HFF-Myc (cell line): ENCODE data around the gene ZCCHC14.

Experiments
- DNase-seq: peaks from one replicate; pipeline ENCODE4 v3.0.0-alpha.2; 2011; ENCODE audit warnings: low read depth; ENCODE audit errors: extremely low read depth
- H3K4me3 ChIP-seq: replicated peaks from 2 replicates; pipeline ENCODE4 v1.5.1; 2011; ENCODE audit warnings: low read depth, mild to moderate bottlenecking, control low read depth, low read length
- TF ChIP-seq, protein P1 (sequence below): IDR thresholded peaks from 2 replicates; pipeline ENCODE4 v1.5.1; 2012; ENCODE audit warnings: mild to moderate bottlenecking, low read depth, low read length, control low read depth; ENCODE audit errors: missing control alignments

Gene ZCCHC14

DNA sequence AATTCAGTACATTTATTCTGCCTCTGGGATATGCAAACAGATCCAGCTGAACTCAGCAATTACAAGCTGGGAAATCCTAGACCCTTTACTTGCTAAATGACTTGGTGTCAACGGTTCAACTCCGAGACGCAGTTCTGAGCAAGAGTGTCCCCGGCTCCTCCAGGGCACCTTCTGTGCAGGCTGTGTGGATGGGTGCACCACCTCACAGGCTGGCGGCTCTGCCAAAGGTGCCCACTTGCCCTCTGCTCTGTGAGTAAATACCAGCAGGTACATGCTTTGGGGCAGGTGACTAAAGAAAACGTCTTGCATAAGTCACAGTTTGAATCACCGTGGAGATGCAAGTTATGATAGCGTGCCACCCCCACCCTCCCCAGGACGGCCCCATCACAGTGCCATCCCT lies 77.4 kb downstream of the ZCCHC14 start:
- no peak for DNase-seq
- TF ChIP-seq, protein P1, sequence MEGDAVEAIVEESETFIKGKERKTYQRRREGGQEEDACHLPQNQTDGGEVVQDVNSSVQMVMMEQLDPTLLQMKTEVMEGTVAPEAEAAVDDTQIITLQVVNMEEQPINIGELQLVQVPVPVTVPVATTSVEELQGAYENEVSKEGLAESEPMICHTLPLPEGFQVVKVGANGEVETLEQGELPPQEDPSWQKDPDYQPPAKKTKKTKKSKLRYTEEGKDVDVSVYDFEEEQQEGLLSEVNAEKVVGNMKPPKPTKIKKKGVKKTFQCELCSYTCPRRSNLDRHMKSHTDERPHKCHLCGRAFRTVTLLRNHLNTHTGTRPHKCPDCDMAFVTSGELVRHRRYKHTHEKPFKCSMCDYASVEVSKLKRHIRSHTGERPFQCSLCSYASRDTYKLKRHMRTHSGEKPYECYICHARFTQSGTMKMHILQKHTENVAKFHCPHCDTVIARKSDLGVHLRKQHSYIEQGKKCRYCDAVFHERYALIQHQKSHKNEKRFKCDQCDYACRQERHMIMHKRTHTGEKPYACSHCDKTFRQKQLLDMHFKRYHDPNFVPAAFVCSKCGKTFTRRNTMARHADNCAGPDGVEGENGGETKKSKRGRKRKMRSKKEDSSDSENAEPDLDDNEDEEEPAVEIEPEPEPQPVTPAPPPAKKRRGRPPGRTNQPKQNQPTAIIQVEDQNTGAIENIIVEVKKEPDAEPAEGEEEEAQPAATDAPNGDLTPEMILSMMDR = no peak

DNA sequence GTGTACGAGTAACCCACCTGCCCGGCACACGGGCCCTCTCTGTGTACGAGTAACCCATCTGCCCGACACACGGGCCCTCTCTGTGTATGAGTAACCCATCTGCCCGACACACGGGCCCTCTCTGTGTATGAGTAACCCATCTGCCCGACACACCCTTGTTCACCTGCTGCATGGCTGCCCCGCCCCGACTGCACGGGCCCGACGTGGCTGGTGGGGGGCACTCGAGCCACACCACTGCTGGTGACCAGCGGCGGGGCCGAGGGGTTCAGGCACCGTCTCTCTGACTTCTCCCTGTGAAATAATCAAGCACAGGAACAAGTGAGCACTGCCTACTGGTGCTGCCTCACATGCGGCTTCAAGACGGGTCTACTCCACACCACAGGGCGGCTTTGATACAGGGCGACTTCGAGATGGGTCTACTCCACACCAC lies 78.6 kb downstream of the ZCCHC14 start:
- H3K4me3 ChIP-seq = no peak overlapping the region
- TF ChIP-seq, protein P1 = no peak
- no peak for DNase-seq

More for the DNA sequence above, 77.4 kb downstream of the ZCCHC14 start:
- no peak overlapping the region for H3K4me3 ChIP-seq

DNA sequence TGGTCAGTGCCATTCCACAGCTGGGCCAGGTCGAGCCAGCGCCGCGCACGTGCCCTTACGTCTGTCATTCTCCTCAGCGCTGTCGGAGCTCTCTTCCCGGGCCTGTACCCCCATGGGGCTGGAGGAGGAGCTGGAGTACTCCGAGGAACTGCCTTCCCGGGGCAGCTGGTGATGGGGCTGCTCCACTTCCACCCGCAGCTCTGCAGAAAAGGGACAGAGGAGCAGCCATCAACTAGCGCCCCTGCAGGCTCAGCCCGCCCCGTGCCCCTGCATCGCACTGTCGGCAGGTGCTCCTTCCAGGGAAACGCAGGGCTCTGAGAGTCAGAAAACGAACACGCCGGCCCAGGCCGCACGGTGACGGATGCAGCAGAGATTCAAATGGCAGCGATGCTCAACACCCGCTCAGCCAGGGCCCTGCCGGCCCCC lies 79.8 kb downstream of the ZCCHC14 start:
- TF ChIP-seq, protein P1 = no peak
- H3K4me3 ChIP-seq = no peak overlapping the region
- no peak for DNase-seq

DNA sequence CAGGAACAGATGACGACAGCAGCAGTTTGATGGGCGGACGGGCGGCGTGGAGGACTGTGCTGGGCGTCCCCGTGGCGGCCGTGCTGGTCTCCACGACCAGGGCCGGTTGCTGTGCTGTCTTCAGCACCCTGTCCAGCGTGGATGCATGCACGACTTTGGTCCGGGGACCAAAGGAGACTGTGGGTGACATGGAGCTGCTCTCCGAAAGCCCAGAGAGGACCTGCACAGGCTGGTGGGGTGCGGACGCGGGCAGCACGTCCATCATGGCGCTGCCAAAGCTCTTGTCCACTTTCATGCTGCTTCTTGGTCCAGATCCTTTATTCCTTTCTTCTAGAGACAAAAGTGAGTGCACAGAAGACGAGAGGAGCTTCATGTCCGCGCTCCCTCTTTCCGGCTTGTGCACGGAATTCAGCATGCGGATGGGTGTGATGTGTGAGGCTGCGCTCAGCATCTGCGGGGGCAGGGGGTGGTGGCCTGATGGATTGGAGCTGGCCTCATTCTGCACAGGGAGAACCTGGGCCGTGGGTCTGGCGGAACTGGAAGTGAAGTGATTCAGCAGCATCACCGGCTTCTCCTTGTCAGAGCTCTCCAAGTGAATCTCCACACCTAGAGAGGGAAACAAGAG lies 80.3 kb downstream of the ZCCHC14 start:
- no peak overlapping the region for H3K4me3 ChIP-seq
- TF ChIP-seq, protein P1 = no peak
- DNase-seq = no peak

DNA sequence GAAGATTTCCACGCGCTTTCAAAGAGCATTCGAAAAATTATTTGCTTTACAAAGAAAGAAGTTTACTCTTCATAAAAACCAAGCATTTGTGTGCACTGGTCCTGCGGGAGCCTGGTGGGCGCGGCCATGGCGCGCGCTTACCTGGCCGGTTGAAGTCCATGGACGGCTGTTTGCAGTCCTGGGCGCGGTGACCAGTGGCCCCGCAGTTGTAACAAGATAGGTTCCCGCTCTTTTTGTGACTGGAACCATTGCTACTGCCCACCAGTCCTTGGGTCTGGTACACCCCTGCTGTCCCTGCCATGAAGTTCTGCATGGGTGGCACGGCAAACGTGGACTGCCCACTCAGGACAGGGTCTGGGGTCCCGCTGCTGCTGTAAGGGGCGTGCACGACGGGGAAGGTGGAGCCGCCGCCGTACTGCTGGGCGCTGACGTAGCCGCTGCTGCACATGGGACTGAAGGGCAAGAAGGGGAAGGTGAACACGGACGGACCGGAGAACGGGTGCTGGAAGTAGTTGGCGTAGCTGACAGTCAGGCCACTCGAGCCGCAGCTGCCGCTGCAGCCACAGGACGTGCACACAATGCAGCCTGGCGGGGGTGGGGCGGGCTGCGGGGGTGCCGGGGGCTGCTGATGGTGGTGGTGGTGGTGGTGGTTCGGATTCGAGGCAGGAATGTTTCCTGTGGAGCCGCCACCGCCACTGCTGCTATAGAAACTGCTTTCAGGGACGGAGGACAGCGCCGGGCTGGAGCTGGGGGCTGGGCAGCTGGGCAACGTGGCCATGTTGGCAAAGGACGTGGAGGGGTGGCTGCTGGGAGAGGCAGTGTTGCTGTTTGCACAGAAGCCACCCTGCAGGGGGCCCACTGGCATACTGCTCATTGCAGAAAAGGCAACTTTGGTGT lies 81.2 kb downstream of the ZCCHC14 start:
- H3K4me3 ChIP-seq = no peak overlapping the region
- no peak for DNase-seq
- TF ChIP-seq, protein P1 = no peak

DNA sequence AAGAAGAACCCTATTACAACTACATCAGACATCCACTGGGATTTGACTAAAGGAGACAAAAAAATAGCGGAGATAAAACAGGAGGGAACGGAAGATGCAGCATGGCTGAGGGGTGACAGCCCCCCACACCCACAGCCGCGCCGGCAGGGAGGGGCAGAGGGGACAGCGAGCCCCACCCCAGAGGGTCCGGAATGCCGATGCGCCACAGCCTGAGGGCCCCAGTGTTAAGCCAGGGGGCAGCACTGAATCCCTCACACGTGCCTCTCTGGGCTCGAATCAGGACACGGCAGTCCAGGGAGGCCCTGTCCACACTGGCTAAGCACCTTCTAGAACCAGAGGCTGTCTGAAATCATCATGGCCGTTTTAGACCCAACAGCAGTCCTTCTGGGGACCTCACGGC lies 81.9 kb downstream of the ZCCHC14 start:
- H3K4me3 ChIP-seq = no peak overlapping the region
- DNase-seq = no peak
- TF ChIP-seq, protein P1 = no peak
